Measurements from ENCODE around the gene IQGAP2. TPM values are rescaled to one million over a fixed set of nuclear protein-coding genes. Genes with fewer than 3 reads are reported as not detected.

The IQGAP2 gene
- total and polyA plus RNA-seq, 2 donors from 2014 or later: 23.2 to 35.8 TPM

GRCh38 chr5:76696251-76696650 is 293.2 kb downstream of the IQGAP2 start:
- FAIRE-seq: no peak
- no peaks in the 10 kb centered on the region for H3K27me3 ChIP-seq (ENCODE audit: control insufficient read depth, insufficient read depth, low read length)
- H3K9me3 ChIP-seq (ENCODE audit: control insufficient read depth in 2 of 3, insufficient read depth in 1 of 3, low read length in 3 of 3): no peaks in the 10 kb centered on the region
- no peak for DNase-seq
- no peak overlapping the region for H3K9ac ChIP-seq (ENCODE audit: low read length in 3 of 3)
- H3K4me3 ChIP-seq (ENCODE audit: low read length in 3 of 3): no peak overlapping the region
- intact Hi-C loops (cut with DNase I): no loop called here
- no peak for TF ChIP-seq CTCF (IDR thresholded peaks at IDR 0.05; ENCODE audit: borderline replicate concordance, extremely low read depth, insufficient read depth)
- peaks cover 0 to 6% (median 4%) of the 10 kb centered on the region in 3 donors for H3K4me1 ChIP-seq (ENCODE audit: control insufficient read depth in 2 of 3, insufficient read depth in 2 of 3, low read depth in 1 of 3, low read length in 3 of 3)
- no peak overlapping the region for H3K27ac ChIP-seq (ENCODE audit: low read depth in 2 of 2, low read length in 2 of 2)
- H3K36me3 ChIP-seq (ENCODE audit: control insufficient read depth in 2 of 3, insufficient read depth in 3 of 3, low read length in 3 of 3): peaks cover 0 to 6% (median 2%) of the 10 kb centered on the region in 3 donors

- DNase-seq (no peak), FAIRE-seq (no peak)
- no peak overlapping the region for H3K4me3 ChIP-seq (ENCODE audit: low read length in 3 of 3)
- no peak overlapping the region for H3K9ac ChIP-seq (ENCODE audit: low read length in 3 of 3)
- intact Hi-C loops (cut with DNase I): no loop called here
- H3K36me3 ChIP-seq (ENCODE audit: control insufficient read depth in 2 of 3, insufficient read depth in 3 of 3, low read length in 3 of 3): peaks cover 0 to 10% (median 2%) of the 10 kb centered on the region in 3 donors
- H3K27ac ChIP-seq (ENCODE audit: low read depth in 2 of 2, low read length in 2 of 2): no peak overlapping the region
- H3K27me3 ChIP-seq (ENCODE audit: control insufficient read depth, insufficient read depth, low read length): no peaks in the 10 kb centered on the region
- H3K4me1 ChIP-seq (ENCODE audit: control insufficient read depth in 2 of 3, insufficient read depth in 2 of 3, low read depth in 1 of 3, low read length in 3 of 3): peaks cover 0 to 3% (median 0%) of the 10 kb centered on the region in 3 donors
- TF ChIP-seq CTCF (IDR thresholded peaks at IDR 0.05; ENCODE audit: borderline replicate concordance, extremely low read depth, insufficient read depth): no peak
- H3K9me3 ChIP-seq (ENCODE audit: control insufficient read depth in 2 of 3, insufficient read depth in 1 of 3, low read length in 3 of 3): no peaks in the 10 kb centered on the region
These were observed 294.6 kb downstream of the IQGAP2 start for GRCh38 chr5:76697670-76698069.

GRCh38 chr5:76700571-76700970 is 297.5 kb downstream of the IQGAP2 start:
- Histone ChIP-seq H3K4me3 (ENCODE audit: low read length in 3 of 3) (no peak overlapping the region), H3K9me3 (ENCODE audit: control insufficient read depth in 2 of 3, insufficient read depth in 1 of 3, low read length in 3 of 3) (no peaks in the 10 kb centered on the region), H3K4me1 (ENCODE audit: control insufficient read depth in 2 of 3, insufficient read depth in 2 of 3, low read depth in 1 of 3, low read length in 3 of 3) (no peaks in the 10 kb centered on the region), H3K27ac (ENCODE audit: low read depth in 2 of 2, low read length in 2 of 2) (no peak overlapping the region), H3K9ac (ENCODE audit: low read length in 3 of 3) (no peak overlapping the region), H3K27me3 (ENCODE audit: control insufficient read depth, insufficient read depth, low read length) (no peaks in the 10 kb centered on the region), H3K36me3 (ENCODE audit: control insufficient read depth in 2 of 3, insufficient read depth in 3 of 3, low read length in 3 of 3) (peaks cover 0 to 5% (median 2%) of the 10 kb centered on the region in 3 donors)
- TF ChIP-seq CTCF (IDR thresholded peaks at IDR 0.05; ENCODE audit: borderline replicate concordance, extremely low read depth, insufficient read depth): no peak
- no peak for FAIRE-seq
- intact Hi-C loops (cut with DNase I): no loop called here
- no peak for DNase-seq

- H3K27me3 ChIP-seq (ENCODE audit: control insufficient read depth, insufficient read depth, low read length): no peaks in the 10 kb centered on the region
- FAIRE-seq (no peak), DNase-seq (no peak)
- H3K4me3 ChIP-seq (ENCODE audit: low read length in 3 of 3): no peak overlapping the region
- H3K27ac ChIP-seq (ENCODE audit: low read depth in 2 of 2, low read length in 2 of 2): no peak overlapping the region
- H3K4me1 ChIP-seq (ENCODE audit: control insufficient read depth in 2 of 3, insufficient read depth in 2 of 3, low read depth in 1 of 3, low read length in 3 of 3): no peaks in the 10 kb centered on the region
- H3K9me3 ChIP-seq (ENCODE audit: control insufficient read depth in 2 of 3, insufficient read depth in 1 of 3, low read length in 3 of 3): no peaks in the 10 kb centered on the region
- TF ChIP-seq CTCF (IDR thresholded peaks at IDR 0.05; ENCODE audit: borderline replicate concordance, extremely low read depth, insufficient read depth): no peak
- intact Hi-C loops (cut with DNase I): no loop called here
- H3K36me3 ChIP-seq (ENCODE audit: control insufficient read depth in 2 of 3, insufficient read depth in 3 of 3, low read length in 3 of 3): peaks cover 0 to 4% (median 2%) of the 10 kb centered on the region in 3 donors
- no peak overlapping the region for H3K9ac ChIP-seq (ENCODE audit: low read length in 3 of 3)
These were observed 298.2 kb downstream of the IQGAP2 start for GRCh38 chr5:76701298-76701697.

All from kidney (tissue), 14 donors.